Fibroblast of lung (primary cell): ENCODE data around the gene AKAP10. TPM values are rescaled to one million over a fixed set of nuclear protein-coding genes. Genes with fewer than 3 reads are reported as not detected.

ENCODE experiments used
- DNase-seq, 2 donors: peaks; one replicate each; pipeline versions ENCODE4 v3.0.0 to v3.0.0-alpha.2; 2010; ENCODE audit warnings: low read depth in 2 of 2
- H2AFZ ChIP-seq: 2 replicates; pipeline ENCODE4 v1.5.1; 2012; ENCODE audit warnings: low read length, control low read depth, inconsistent platforms
- H3K27ac ChIP-seq: 2 replicates; pipeline ENCODE4 v1.5.1; 2011; ENCODE audit warnings: low read length, control low read depth; ENCODE audit not compliant: insufficient read depth
- H3K27me3 ChIP-seq: 2 replicates; pipeline ENCODE4 v1.5.1; 2011; ENCODE audit warnings: mild to moderate bottlenecking, low read length; ENCODE audit not compliant: control insufficient read depth, insufficient read depth
- H3K36me3 ChIP-seq: 2 replicates; pipeline ENCODE4 v1.5.1; 2011; ENCODE audit warnings: low read length; ENCODE audit not compliant: control insufficient read depth, insufficient read depth
- H3K4me1 ChIP-seq: 2 replicates; pipeline ENCODE4 v1.5.1; 2011; ENCODE audit warnings: low read length; ENCODE audit not compliant: control insufficient read depth, insufficient read depth; ENCODE audit errors: extremely low read depth
- H3K4me2 ChIP-seq: 2 replicates; pipeline ENCODE4 v1.5.1; 2011; ENCODE audit warnings: low read length, control low read depth; ENCODE audit not compliant: insufficient read depth; ENCODE audit errors: extremely low read depth
- H3K4me3 ChIP-seq, 4 experiments: fragments of 200-600 bp in 1 of 4; sonication (generic) in 1 of 4; replicated peaks in 1 of 4; 2 replicates each; pipeline ENCODE4 v1.5.1; 2011 to 2016; ENCODE audit warnings: low read length in 4 of 4, low read depth in 3 of 4, mild to moderate bottlenecking in 3 of 4, control low read depth in 2 of 4, inconsistent platforms in 1 of 4, mixed read lengths in 1 of 4; ENCODE audit not compliant: insufficient read depth in 1 of 4; ENCODE audit errors: control extremely low read depth in 1 of 4
- H3K79me2 ChIP-seq: 2 replicates; pipeline ENCODE4 v1.5.1; 2012; ENCODE audit warnings: mild to moderate bottlenecking, low read length, inconsistent platforms; ENCODE audit not compliant: control insufficient read depth, insufficient read depth
- H3K9ac ChIP-seq: 2 replicates; pipeline ENCODE4 v1.5.1; 2011; ENCODE audit warnings: mild to moderate bottlenecking, low read length, control low read depth; ENCODE audit not compliant: insufficient read depth
- H3K9me3 ChIP-seq: 2 replicates; pipeline ENCODE4 v1.5.1; 2012; ENCODE audit warnings: low read depth, low read length; ENCODE audit not compliant: control insufficient read depth, insufficient read depth
- H4K20me1 ChIP-seq: 2 replicates; pipeline ENCODE4 v1.5.1; 2011; ENCODE audit warnings: low read length; ENCODE audit not compliant: control insufficient read depth, insufficient read depth; ENCODE audit errors: extremely low read depth
- CTCF ChIP-seq, 2 donors: IDR thresholded peaks in 1 of 2; conservative IDR thresholded peaks in 1 of 2; 1 replicate in 1 of 2; 2 replicates in 1 of 2; pipeline ENCODE4 v1.5.1; 2011 to 2012; ENCODE audit warnings: low read length in 2 of 2, control low read depth in 1 of 2, inconsistent platforms in 1 of 2, low read depth in 1 of 2, mild to moderate bottlenecking in 1 of 2
- EZH2 ChIP-seq: IDR thresholded peaks from 2 replicates; pipeline ENCODE4 v1.5.1; 2012; ENCODE audit warnings: low read length, control low read depth, mild to moderate bottlenecking; ENCODE audit errors: missing control alignments
- polyA plus RNA-seq, 2 donors: library from polyadenylated mRNA; depleted of rRNA in 1 of 2; stranded (reverse) in 1 of 2; unstranded in 1 of 2; fragments of >200 nt; gene quantifications; 2 replicates each; pipeline ENCODE4 v1.2.1, GENCODE V29; 2011 to 2012; ENCODE audit warnings: missing spikeins in 1 of 2
- total RNA-seq: library from RNA; depleted of rRNA; stranded (reverse); fragments of >200 nt; gene quantifications from 2 replicates; pipeline ENCODE4 v1.2.1, GENCODE V29; 2014

Gene AKAP10
- total and polyA plus RNA-seq, 2 donors (not counting 1 experiment from before 2014, with no cell fraction given), result 19.0 to 29.2 TPM

- no peaks in the 10 kb centered on the region for H3K79me2 ChIP-seq
- no peak overlapping the region for H2AFZ ChIP-seq
- no peaks in the 10 kb centered on the region for H3K4me1 ChIP-seq
- H3K27me3 ChIP-seq, result peaks cover under 1% of the 10 kb centered on the region
- H3K4me3 ChIP-seq, result no peak overlapping the region
- no peak overlapping the region for H3K9ac ChIP-seq
- peak in 1 of 2 donors; percentile 58 for DNase-seq
- TF ChIP-seq EZH2 (no peak), CTCF (conservative IDR thresholded peaks at IDR 0.05 in 1 of 2, IDR thresholded peaks at IDR 0.05 in 1 of 2; ENCODE audit: low read depth in 1 of 2, low read length in 2 of 2) (no peak)
- no peak overlapping the region for H3K27ac ChIP-seq
- H3K36me3 ChIP-seq, result no peaks in the 10 kb centered on the region
- no peaks in the 10 kb centered on the region for H4K20me1 ChIP-seq
- no peaks in the 10 kb centered on the region for H3K9me3 ChIP-seq
- H3K4me2 ChIP-seq, result no peak overlapping the region
Measured at GRCh38 chr17:19883537-19884215, 94.0 kb downstream of the AKAP10 start.

DNA sequence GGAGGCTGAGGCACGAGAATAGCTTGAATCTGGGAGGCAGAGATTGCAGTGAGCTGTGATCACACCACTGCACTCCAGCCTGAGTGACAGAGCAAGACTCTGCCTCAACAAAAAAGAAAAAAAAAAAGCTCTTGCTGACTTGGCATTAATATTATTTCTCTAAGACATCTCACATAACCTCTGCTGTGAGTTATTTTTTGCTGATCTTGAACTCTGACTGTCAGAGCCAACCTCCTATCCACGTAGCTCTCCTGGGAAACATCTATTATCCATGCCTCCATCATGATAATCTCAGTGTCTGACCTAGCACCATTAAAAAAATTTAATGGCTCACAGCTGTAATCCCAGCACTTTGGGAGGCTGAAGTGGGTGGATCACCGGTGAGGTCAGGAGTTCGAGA lies 97.2 kb downstream of the AKAP10 start:
- no peak for DNase-seq
- Histone ChIP-seq H3K9ac (no peak overlapping the region), H3K79me2 (no peaks in the 10 kb centered on the region), H3K9me3 (no peaks in the 10 kb centered on the region), H3K27ac (no peak overlapping the region), H3K4me3 (no peak overlapping the region), H4K20me1 (no peaks in the 10 kb centered on the region), H3K4me1 (no peaks in the 10 kb centered on the region), H3K27me3 (peaks cover 14% of the 10 kb centered on the region), H3K4me2 (no peak overlapping the region), H2AFZ (no peak overlapping the region), H3K36me3 (no peaks in the 10 kb centered on the region)
- TF ChIP-seq CTCF (conservative IDR thresholded peaks at IDR 0.05 in 1 of 2, IDR thresholded peaks at IDR 0.05 in 1 of 2; ENCODE audit: low read depth in 1 of 2, low read length in 2 of 2), result no peak
- TF ChIP-seq EZH2, result no peak

GRCh38 chr17:19877364-19877945 lies 100.2 kb downstream of the AKAP10 start:
- DNase-seq, result no peak
- Histone ChIP-seq H3K4me3 (no peak overlapping the region), H3K27ac (no peak overlapping the region), H3K4me1 (no peaks in the 10 kb centered on the region), H3K27me3 (peaks cover 14% of the 10 kb centered on the region), H2AFZ (no peak overlapping the region), H3K36me3 (no peaks in the 10 kb centered on the region), H3K79me2 (no peaks in the 10 kb centered on the region), H3K9me3 (no peaks in the 10 kb centered on the region), H3K9ac (no peak overlapping the region), H4K20me1 (no peaks in the 10 kb centered on the region), H3K4me2 (no peak overlapping the region)
- TF ChIP-seq EZH2 (no peak), CTCF (conservative IDR thresholded peaks at IDR 0.05 in 1 of 2, IDR thresholded peaks at IDR 0.05 in 1 of 2; ENCODE audit: low read depth in 1 of 2, low read length in 2 of 2) (no peak)
